Epithelial cell of prostate (primary cell): ENCODE results near the gene FRMD4A.
"Not testable (repeated sequence)": the region's sequence is repeated elsewhere in the genome, so short reads cannot be mapped to it uniquely, and the experiment has no call there.

ENCODE experiments used
- DNase-seq: peaks from one replicate; pipeline ENCODE4 v3.0.0-alpha.2; 2011; ENCODE audit warnings: low read depth, low spot score
- H3K27ac ChIP-seq: fragments of 450-650 bp; 2 replicates; pipeline ENCODE4 v1.5.1; 2017; ENCODE audit warnings: mild to moderate bottlenecking

The FRMD4A gene

GRCh38 chr10:14199098-14199497, 131.6 kb downstream of the FRMD4A start:
- not testable (repeated sequence) for H3K27ac ChIP-seq

GRCh38 chr10:14198078-14198477, 132.6 kb downstream of the FRMD4A start:
- no peak for DNase-seq
- no peak overlapping the region for H3K27ac ChIP-seq

More at GRCh38 chr10:14199098-14199497, 131.6 kb downstream of the FRMD4A start:
- not testable (repeated sequence) for DNase-seq

GRCh38 chr10:14196113-14196512, 134.6 kb downstream of the FRMD4A start:
- no peak overlapping the region for H3K27ac ChIP-seq
- no peak for DNase-seq

GRCh38 chr10:14195433-14195832, 135.3 kb downstream of the FRMD4A start:
- no peak for DNase-seq
- no peak overlapping the region for H3K27ac ChIP-seq

GRCh38 chr10:14192746-14193145, 138.0 kb downstream of the FRMD4A start:
- H3K27ac ChIP-seq: no peak overlapping the region
- DNase-seq: no peak

GRCh38 chr10:14191871-14192270, 138.9 kb downstream of the FRMD4A start:
- no peak for DNase-seq

GRCh38 chr10:14191407-14191806, 139.3 kb downstream of the FRMD4A start:
- DNase-seq: no peak
- no peak overlapping the region for H3K27ac ChIP-seq

More at GRCh38 chr10:14191871-14192270, 138.9 kb downstream of the FRMD4A start:
- no peak overlapping the region for H3K27ac ChIP-seq

GRCh38 chr10:14190702-14191101, 140.0 kb downstream of the FRMD4A start:
- H3K27ac ChIP-seq: no peak overlapping the region
- no peak for DNase-seq

- no peak for DNase-seq
- no peak overlapping the region for H3K27ac ChIP-seq
Measured at GRCh38 chr10:14186245-14186644, 144.5 kb downstream of the FRMD4A start.

GRCh38 chr10:14185316-14186045, 145.2 kb downstream of the FRMD4A start:
- H3K27ac ChIP-seq: peak overlapping the region; percentile 86
- DNase-seq: peak; percentile 99

- DNase-seq: peak; percentile 59
- peak overlapping the region; percentile 86 for H3K27ac ChIP-seq
Measured at GRCh38 chr10:14184841-14185315, 145.8 kb downstream of the FRMD4A start.

- H3K27ac ChIP-seq: no peak overlapping the region
- DNase-seq: no peak
Measured at GRCh38 chr10:14182781-14183180, 147.9 kb downstream of the FRMD4A start.

GRCh38 chr10:14181567-14181936, 149.2 kb downstream of the FRMD4A start:
- no peak for DNase-seq
- H3K27ac ChIP-seq: no peak overlapping the region

- H3K27ac ChIP-seq: no peak overlapping the region
- no peak for DNase-seq
Measured at GRCh38 chr10:14180911-14181566, 149.7 kb downstream of the FRMD4A start.

- no peak overlapping the region for H3K27ac ChIP-seq
- no peak for DNase-seq
Measured at GRCh38 chr10:14179251-14179650, 151.5 kb downstream of the FRMD4A start.

GRCh38 chr10:14173706-14174594, 156.8 kb downstream of the FRMD4A start:
- H3K27ac ChIP-seq: no peak overlapping the region
- DNase-seq: no peak

GRCh38 chr10:14173391-14173705, 157.4 kb downstream of the FRMD4A start:
- DNase-seq: no peak
- no peak overlapping the region for H3K27ac ChIP-seq

- H3K27ac ChIP-seq: no peak overlapping the region
- no peak for DNase-seq
Measured at GRCh38 chr10:14172336-14172950, 158.3 kb downstream of the FRMD4A start.

GRCh38 chr10:14171336-14171735, 159.4 kb downstream of the FRMD4A start:
- H3K27ac ChIP-seq: no peak overlapping the region
- no peak for DNase-seq

- no peak overlapping the region for H3K27ac ChIP-seq
- DNase-seq: no peak
Measured at GRCh38 chr10:14163377-14164086, 167.2 kb downstream of the FRMD4A start.
